ENCODE results near the gene NIPBL.

DNA sequence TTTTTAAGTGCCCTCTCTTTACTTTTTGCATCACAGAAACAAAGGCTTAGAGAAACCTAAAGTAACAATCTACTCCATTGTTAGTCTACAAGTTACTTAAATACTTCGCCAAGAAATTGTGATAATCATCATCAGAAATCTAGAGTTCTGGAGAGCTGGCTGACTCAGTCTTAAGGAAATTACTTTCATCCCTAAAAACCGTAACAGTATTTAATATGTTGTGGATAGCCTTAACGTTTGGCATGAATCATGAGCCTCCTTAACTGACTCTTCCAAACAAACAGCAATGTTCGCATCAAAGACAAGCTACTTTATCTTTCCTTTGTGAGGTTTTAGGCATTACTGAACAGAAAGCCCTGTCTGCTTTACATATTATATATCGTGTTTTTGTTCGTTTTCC lies 128.7 kb downstream of the NIPBL start:
- TF ChIP-seq, protein P1, sequence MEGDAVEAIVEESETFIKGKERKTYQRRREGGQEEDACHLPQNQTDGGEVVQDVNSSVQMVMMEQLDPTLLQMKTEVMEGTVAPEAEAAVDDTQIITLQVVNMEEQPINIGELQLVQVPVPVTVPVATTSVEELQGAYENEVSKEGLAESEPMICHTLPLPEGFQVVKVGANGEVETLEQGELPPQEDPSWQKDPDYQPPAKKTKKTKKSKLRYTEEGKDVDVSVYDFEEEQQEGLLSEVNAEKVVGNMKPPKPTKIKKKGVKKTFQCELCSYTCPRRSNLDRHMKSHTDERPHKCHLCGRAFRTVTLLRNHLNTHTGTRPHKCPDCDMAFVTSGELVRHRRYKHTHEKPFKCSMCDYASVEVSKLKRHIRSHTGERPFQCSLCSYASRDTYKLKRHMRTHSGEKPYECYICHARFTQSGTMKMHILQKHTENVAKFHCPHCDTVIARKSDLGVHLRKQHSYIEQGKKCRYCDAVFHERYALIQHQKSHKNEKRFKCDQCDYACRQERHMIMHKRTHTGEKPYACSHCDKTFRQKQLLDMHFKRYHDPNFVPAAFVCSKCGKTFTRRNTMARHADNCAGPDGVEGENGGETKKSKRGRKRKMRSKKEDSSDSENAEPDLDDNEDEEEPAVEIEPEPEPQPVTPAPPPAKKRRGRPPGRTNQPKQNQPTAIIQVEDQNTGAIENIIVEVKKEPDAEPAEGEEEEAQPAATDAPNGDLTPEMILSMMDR (IDR thresholded peaks at IDR 0.05): no peak
- no peak for TF ChIP-seq POLR2A (IDR thresholded peaks at IDR 0.05)
- no peak for TF ChIP-seq EP300 (IDR thresholded peaks at IDR 0.05)
